GM21360 (cell line): Measurements from ENCODE around the gene MYRFL.
"Not testable (repeated sequence)": the region's sequence is repeated elsewhere in the genome, so short reads cannot be mapped to it uniquely, and the experiment has no call there.

Source experiments
- ATAC-seq: cut with Tn5 transposase; IDR thresholded peaks from one replicate; pipeline ENCODE4 v1.9.1; 2021; ENCODE audit warnings: mild to moderate bottlenecking, moderate library complexity; ENCODE audit not compliant: unreplicated experiment

The MYRFL gene

DNA sequence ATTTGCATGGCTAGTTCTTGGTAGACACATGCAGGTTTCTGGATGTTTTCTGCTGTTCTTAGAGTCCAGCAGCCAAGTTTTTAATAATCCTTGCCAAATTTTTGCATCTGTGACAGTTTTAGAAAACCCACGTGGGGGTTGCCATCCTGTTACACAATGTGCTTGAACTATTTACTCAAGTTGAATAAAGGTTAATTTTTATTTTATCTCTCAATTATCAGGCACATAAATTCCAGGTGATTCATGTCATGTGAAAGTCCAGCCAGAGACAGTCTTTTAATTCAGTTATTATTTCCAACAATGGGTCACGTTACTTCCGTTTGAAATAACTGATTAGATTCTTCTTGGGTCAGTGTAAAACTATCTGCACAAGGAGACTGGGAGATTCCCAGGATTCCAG is 15.7 kb downstream of the MYRFL start:
- no peak for ATAC-seq

DNA sequence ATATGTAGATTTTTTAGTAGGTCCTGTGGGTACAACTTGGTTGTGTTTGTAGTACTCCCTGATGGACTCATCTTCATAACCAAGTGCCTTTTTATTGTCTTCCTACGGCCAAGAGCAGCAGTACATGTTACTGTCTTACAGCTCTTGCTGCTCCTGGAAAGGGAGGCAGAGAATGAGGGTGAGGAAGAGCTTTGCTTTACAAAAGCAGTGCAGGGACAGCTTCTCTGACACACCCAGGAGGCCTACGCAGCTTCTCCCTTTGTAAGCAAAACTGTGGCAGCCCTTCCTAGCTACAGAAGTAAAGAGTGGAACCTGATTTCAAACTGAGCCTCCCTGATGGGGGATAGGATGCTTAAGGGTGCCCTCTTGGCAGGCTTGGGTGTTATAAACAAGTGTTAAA is 18.6 kb downstream of the MYRFL start:
- ATAC-seq: no peak

DNA sequence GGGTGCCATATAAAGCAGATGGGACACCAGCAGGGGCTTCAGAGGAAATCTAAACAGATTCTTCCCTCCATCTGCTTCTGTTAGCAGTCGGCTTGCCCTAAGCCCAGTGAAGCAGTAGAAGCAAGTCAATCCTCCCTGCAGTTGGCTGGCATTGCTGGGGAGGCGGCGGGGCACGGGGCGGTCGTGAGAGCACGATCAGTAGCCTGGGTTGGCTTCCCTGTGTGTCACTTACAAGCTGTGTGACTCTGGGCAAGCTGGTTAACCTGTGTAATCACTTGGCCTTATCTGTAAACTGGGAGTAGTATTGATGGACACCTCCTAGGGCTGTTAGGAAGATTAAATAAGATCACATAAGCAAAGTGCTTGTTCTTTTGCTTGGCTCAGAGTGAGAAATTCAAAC is 19.4 kb downstream of the MYRFL start:
- ATAC-seq: no peak

DNA sequence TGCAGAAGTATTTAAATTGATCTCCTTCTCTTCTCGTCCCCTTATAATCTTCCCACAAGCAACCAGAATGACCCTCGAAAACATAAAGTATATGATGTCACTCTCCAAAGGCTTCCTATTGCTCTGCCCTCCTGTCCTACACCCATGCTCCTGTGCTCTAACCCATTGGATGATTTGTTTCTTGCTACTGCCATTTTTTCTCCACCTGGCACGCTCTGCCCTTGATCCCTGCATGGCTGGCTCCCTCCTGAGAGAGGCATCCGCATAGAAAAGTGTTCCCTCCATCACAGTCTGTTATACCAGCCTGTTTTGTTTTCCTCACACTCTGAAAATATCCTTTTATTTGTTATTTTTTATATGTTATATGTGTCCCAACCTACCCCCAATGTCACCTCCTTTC is 19.8 kb downstream of the MYRFL start:
- no peak for ATAC-seq

DNA sequence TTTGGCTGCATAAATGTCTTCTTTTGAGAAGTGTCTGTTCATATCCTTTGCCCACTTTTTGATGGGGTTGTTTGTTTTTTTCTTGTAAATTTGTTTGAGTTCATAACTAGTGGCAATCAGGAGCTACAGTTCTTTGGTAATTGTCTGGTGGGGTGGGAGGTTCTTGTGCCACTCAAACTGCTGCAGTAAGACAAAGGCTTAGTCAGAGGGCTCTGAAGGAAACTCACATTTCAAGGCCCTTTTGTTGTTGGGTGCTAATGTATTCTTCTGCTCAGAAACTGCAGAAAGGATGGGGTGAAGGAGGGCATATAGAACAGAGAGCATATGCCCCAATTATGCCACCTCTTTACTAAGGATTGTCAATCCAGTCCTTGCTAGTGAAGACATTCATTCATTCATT is 21.9 kb downstream of the MYRFL start:
- ATAC-seq: no peak

DNA sequence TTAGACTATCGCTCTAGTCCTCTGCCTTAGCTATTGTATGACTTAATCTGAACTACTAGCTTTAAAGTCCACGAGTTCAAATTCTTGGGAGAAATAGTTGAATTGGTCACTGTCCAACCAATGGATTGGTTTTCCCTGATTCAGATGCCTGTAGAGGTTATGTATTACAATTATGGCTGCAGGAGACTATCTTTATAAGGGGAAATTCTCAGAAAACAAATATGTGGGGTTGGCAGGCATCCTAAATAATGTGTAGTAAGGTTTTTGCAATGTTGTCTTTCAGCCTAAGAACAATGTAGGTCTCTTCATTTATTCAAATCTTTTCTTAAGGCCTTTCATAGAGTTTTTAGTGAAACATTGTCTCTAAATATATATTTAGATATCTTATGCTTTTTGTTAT is 26.9 kb downstream of the MYRFL start:
- no peak for ATAC-seq

DNA sequence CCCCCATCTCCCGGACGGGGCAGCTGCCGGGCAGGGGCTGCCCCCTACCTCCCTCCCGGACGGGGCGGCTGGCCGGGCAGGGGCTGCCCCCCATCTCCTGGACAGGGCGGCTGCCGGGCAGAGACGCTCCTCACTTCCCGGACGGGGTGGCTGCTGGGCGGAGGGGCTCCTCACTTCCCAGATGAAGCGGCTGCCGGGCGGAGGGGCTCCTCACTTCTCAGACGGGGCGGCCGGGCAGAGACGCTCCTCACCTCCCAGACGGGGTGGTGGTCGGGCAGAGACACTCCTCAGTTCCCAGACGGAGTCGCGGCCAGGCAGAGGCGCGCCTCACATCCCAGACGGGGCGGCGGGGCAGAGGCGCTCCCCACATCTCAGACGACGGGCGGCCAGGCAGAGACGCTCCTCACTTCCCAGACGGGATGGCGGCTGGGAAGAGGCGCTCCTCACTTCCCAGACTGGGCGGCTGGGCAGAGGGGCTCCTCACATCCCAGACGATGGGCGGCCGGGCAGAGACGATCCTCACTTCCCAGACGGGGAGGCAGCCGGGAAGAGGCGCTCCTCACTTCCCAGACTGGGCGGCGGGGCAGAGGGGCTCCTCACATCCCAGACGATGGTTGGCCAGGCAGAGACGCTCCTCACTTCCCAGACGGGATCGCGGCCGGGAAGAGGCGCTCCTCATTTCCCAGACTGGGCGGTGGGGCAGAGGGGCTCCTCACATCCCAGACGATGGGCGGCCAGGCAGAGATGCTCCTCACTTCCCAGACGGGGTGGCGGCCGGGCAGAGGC is 28.3 kb downstream of the MYRFL start:
- not testable (repeated sequence) for ATAC-seq

DNA sequence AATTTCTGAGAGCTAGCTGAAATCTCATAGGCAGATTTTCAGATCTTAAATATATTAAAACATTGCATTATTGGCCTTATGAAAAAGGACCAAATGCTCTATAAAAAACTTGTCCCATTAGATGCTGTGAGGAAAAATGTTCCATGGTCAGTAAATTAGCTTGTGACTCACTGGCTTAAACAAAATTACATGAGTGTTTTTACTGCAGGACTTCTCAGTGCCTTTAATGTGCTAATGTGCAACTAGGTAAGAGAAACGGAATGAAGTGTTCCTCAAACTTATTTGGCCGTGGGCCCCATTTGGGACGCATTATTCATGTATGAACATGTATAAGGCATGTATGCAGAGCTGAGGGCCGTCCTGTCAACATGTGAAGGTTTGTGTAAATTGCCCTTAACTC is 41.7 kb downstream of the MYRFL start:
- ATAC-seq: no peak

DNA sequence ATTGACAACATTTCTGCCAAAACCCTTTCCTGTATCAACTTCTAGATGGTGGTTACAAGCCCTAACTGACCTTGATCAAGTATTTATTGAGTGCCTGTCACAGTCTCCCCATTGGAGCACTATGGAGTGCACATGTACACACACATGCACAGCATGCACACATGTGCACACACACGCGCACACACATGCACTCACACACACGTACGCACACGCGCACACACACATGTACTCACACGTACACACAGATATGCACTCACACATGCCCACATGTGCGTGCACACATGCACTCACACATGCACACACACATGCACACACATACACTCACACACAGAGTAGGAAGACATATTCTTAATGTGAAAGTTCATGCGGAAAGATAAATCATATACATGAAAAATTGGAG is 43.7 kb downstream of the MYRFL start:
- no peak for ATAC-seq

DNA sequence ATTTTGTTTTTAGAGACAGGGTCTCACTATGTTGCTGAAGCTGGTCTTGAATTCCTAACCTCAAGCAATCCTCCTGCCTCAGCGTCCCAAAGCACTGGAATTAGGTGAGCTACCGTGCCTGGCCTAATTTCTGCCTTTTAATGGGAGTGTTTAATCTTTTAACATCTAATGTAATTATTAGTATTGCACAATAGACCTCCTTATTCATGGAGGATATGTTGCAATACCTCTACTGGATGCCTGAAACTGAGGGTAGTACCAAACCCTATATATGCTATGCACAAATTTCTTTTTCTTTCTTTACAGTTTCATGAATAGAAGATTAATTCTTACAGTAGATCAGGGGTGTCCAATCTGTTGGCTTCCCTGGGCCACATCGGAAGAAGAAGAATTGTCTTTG is 47.8 kb downstream of the MYRFL start:
- ATAC-seq: no peak

DNA sequence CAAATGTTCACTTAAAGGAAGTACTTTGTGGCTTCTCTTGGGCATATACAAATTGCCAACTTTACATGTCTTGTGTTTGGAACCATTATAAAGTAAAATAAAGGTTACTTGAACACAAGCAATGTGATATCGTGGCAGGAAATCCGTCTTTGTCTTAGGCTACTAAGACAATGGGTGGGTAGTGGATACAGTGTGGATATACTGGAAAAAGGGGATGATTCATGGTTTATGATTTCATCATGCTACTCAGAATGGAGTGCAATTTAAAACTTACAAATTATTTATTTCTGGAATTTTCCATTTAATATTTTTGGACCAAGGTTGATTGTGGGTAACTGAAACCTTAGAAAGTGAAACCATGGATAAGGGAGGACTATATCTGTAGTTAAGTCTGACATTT is 48.4 kb downstream of the MYRFL start:
- ATAC-seq: no peak

DNA sequence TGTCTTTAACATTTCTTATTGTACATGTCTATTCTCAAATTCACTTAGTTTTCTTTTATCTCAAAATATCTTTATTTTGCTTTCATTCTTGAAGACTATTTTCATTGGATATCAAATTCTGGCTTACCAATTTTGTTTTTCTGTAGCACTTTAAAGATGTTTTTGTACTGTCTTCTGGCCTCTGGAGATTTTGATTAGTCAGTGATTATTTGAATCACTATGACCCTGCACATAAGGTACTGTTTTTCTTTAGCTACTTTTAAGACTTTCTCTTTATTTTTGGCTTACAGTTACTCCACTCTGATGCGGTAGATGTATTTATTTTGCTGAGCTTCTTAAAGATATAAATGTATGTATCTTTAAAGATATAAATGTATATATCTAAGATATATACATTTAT is 49.6 kb downstream of the MYRFL start:
- no peak for ATAC-seq

DNA sequence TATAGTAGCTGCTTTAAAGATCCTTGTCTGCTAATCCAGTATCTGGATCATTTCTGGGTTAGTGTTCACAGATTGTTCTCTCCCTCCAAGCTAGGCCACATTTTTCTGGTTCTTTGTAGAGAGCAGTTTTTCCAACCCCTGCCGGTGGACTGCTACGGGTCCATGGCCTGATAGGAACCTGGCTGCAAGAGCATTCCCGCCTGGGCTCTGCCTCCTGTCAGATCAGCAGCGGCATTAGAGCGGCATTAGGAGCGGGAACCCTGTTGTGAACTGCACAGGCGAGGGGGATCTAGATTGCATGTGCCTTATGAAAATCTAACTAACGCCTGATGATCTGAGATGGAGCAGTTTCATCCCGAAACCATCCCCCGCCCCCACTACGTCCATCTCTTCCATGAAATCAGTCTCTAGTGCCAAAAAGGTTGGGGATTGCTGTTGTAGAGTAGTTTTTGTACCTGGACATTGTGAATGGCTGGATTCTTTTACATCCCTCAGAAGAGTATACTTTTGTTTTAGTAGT is 50.4 kb downstream of the MYRFL start:
- no peak for ATAC-seq

DNA sequence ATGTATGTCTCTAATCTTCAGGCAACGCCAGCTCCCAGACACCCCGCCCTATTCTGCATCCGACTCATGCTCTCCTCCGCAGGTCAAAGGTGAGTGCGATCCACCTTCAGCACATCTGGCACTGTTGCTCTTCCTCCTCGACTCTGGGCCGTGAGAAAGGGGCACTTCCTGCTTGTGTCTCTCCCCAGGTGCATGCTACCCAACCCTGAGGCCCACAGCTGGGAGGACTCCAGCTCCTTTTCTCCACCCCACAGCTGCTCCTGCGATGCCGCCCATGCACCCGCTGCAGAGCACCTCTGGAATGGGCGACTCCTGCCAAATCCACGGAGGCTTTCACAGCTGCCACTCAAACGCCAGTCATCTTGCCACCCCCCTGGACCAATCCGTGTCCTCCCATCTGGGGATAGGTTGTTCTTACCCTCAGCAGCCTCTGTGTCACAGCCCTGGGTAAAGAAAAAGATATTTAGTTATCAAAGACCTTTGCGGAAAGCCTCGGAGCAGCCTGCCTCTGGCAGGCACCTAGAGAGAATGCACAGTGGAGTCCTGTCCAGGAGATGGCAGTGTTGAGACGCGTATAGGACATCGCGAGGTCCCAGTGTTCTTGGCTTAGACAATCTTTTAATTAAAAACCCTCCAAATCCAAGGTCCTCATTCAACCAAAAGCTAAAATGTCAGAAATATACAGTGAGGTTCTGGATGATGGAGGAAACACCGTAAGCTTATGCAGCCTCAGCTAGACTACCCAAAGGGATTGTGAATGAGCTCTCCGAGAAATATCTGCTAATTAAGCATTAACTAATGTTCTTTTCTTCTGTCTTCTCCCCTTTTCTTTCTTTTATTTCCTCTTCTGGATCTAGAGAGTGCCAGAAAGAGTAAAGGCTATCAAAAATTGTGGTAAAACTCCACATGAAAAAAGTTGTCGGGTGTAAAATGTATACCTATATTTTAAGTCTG is 54.3 kb downstream of the MYRFL start:
- peak; percentile 89 for ATAC-seq

DNA sequence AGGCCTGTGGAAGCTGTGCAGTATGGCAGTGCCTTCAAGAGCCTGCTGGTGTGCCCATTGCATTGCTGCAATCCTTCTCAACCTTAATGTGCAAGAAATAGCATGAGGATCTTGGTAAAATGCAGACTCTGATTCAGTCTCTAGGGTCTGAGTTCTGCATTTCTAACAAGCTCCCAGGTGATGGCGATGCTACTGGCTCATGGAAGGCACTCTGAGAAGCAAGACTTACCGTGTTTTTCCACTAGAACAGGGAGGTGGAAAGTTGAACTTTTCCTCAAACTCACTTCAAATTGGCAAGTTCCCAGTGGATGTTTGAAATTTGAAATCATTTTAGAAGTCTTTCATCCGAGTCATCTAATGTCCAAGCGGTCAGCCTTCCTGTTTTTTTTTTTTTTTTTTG is 55.5 kb downstream of the MYRFL start:
- no peak for ATAC-seq

DNA sequence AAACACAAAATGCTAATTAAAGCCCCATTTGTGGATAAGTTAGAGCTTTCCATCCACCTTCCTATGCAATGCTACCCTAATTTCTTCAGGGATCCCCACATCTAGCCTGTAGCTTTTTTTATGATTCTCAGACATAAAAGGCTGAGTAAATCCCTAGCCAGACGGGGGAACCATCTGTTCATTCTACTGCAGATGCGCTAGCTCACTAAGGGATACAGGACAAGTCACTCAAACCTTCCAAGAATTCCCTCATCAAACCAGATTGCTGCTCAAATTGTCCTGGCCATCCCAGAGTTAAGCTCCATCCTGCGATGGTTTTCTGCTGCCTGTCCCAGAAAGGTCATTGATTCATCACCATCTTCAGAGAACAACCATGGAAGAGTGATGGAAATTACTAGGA is 56.7 kb downstream of the MYRFL start:
- ATAC-seq: no peak

DNA sequence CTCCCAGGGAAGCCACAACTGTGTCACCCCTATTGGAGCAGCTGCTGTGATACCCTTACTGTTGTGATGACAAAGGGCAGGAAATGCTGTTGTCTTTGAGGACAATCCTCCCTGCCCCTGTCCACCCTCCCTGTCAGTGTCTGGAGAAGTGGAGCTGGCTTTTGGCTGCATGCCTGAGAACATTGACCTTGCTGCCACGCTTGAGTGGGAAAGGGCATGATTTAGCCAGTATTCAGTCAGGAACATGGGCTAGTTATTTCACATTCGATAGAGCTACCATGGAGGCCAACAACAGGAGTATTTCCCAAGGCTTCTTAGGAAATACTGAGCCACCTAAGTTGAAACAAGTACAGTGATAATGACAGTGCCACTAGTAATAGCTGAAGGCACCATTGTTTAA is 59.4 kb downstream of the MYRFL start:
- no peak for ATAC-seq

DNA sequence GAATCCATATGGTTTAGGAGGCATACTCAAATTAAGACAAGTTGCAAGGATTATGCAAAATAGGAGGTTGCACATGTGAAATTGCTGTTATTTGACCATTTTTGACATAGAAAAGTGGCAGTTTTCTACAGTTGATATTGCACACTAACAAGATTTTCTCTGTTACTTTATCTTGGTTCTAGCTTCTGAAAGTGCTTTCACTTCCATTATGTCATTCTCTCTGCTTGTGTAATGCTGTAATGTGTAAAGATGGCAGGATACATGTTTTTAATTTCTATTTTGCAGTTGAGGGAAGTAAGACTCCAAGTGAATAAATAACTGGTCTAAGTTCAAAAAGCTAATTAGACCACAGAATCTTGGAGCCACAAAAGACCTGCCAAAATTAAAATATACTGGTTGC is 60.6 kb downstream of the MYRFL start:
- ATAC-seq: no peak

DNA sequence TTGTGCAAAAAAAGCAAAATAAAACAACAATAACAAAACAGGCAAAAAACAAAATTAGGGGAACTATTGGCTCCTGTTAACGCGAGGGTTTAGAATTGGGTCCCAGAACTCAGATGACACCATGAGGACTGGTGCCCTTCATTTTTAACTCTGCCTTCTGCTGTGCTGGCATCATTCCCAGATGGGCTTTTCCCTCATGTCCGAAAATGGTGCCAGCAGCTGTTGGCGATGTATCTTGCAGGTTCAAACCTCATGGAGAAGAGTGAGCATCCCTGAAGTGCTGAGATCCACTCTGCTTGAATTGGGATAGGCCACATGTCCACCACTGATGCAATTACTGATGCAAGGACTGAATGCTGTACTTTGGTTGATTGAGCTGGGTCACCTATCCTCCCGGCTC is 61.1 kb downstream of the MYRFL start:
- no peak for ATAC-seq

DNA sequence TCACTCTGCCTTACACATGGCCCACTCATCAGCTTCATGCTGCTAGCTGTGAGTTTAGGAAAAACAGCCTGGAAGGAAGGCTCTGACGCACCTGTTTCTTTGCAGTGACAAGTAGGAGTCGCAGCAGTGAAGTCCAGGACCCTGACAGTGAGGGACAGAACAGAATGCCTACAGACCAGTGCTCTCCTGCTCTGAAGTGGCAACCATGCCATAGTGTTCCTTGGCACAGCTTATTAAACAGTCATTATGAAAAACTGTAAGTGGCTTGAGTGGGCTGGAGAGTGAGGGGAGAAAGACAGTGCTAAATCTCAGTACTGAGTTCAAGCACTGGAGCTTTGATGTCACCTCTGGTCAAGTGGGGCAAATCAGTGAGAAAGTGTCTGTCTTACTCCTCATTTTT is 61.7 kb downstream of the MYRFL start:
- ATAC-seq: no peak

DNA sequence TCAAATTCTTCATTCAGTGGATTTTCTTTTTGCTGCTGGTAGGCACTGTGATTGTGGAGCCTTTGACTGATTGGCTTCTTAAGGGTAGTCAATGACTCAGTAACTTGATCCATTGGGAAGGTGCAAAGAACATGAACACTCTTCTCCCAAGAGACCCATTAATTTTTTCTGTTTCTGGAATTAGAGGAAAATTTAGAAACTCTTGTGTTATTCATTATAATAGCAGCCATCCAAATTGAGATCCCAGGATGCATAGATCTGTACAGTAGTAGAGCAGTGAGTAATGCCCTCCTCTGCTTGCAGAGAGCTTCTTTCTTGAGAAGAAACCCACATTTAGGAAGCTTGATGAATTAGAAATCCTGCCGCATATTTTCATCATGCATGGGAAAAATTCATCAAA is 63.9 kb downstream of the MYRFL start:
- ATAC-seq: no peak

DNA sequence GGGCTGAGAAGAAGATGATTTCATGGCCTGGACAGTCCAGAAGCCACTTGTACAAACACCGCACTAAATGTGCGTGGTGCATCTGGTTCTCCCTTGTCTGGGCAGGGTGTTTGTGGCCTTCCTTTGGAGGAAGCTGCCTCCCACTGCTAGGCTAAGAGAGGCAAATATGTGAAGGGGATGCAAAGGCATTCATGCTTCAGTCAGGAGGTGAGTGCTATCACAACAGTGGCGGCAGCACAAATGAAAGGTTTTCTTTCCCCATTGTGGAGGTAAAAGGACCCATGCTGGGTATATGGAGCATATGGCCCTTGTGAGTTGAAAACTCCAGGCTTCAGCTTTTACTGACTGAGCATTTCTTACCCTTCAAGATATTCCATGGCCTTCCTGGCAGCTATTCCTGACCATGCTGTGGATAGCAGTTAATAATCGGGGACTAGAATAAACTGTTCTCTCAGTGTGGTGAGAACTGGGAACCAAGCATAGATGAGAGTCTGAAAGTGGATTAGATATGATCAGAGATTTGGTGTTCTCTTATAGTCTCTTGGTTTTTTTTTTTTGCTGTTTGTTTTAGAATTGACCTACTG is 69.9 kb downstream of the MYRFL start:
- no peak for ATAC-seq
